WTC11 (cell line): ENCODE measurements around the gene GNG3. TPM values are rescaled to one million over a fixed set of nuclear protein-coding genes. Genes with fewer than 3 reads are reported as not detected.

Source experiments
- ATAC-seq: fragments of 200-7000 bp; cut with Tn5 transposase; 2 replicates; pipeline ENCODE4 v1.10.0; 2021; ENCODE audit warnings: mild to moderate bottlenecking, moderate library complexity
- CTCF ChIA-PET: fragments of 300-600 bp; sonication (Branson Sonifier 250); formaldehyde crosslinking; loops from one replicate; lab custom pipeline; 2021; ENCODE audit warnings: antibody characterized with exemption; lab: Charles Lee
- POLR2A ChIA-PET: fragments of 350-600 bp; sonication (Branson Sonifier 250); formaldehyde crosslinking; loops from one replicate; lab custom pipeline; 2021; ENCODE audit warnings: antibody characterized with exemption; lab: Charles Lee
- DNase-seq: peaks from one replicate; pipeline ENCODE4 v3.0.0; 2021; ENCODE audit warnings: low spot score
- H3K27ac Mint-ChIP-seq: 2 replicates; pipeline ENCODE4 v1.8.0; 2021; ENCODE audit warnings: mixed read lengths
- H3K27me3 Mint-ChIP-seq: 2 replicates; pipeline ENCODE4 v1.8.0; 2021; ENCODE audit warnings: low read depth, mild to moderate bottlenecking, moderate library complexity, mixed read lengths
- H3K36me3 Mint-ChIP-seq: 2 replicates; pipeline ENCODE4 v1.8.0; 2021; ENCODE audit warnings: mixed read lengths
- H3K4me1 Mint-ChIP-seq: 2 replicates; pipeline ENCODE4 v1.8.0; 2022; ENCODE audit warnings: mixed read lengths
- H3K4me3 Mint-ChIP-seq: 2 replicates; pipeline ENCODE4 v1.8.0; 2021; ENCODE audit warnings: mild to moderate bottlenecking, moderate library complexity, mixed read lengths
- H3K9me3 Mint-ChIP-seq: 2 replicates; pipeline ENCODE4 v1.8.0; 2021; ENCODE audit warnings: mixed read lengths
- CREM ChIP-seq: sonication (generic); formaldehyde crosslinking; IDR thresholded peaks from 2 replicates; pipeline ENCODE4 v1.8.1; 2022; ENCODE audit warnings: mild to moderate bottlenecking, missing genetic modification reagents, moderate library complexity
- EMX1 ChIP-seq: fragments of 250-450 bp; sonication (Bioruptor Pico); IDR thresholded peaks from 2 replicates; pipeline ENCODE4 v1.8.0; 2021; ENCODE audit warnings: mild to moderate bottlenecking
- ESRRA ChIP-seq: sonication (generic); formaldehyde crosslinking; IDR thresholded peaks from 2 replicates; pipeline ENCODE4 v1.8.1; 2022; ENCODE audit warnings: mild to moderate bottlenecking, missing genetic modification reagents, borderline replicate concordance
- IRF2 ChIP-seq: sonication (generic); formaldehyde crosslinking; IDR thresholded peaks from 2 replicates; pipeline ENCODE4 v1.8.0; 2022; ENCODE audit warnings: low read depth, missing genetic modification reagents, borderline replicate concordance
- MYBL2 ChIP-seq: sonication (generic); formaldehyde crosslinking; IDR thresholded peaks from 2 replicates; pipeline ENCODE4 v1.8.1; 2023; ENCODE audit warnings: mild to moderate bottlenecking, moderate library complexity, missing genetic modification reagents
- NFATC4 ChIP-seq: fragments of 250-450 bp; sonication (Bioruptor Pico); IDR thresholded peaks from 2 replicates; pipeline ENCODE4 v1.9.0; 2021; ENCODE audit warnings: mild to moderate bottlenecking
- NR1H2 ChIP-seq: sonication (generic); formaldehyde crosslinking; IDR thresholded peaks from 2 replicates; pipeline ENCODE4 v1.9.0; 2021; ENCODE audit warnings: mild to moderate bottlenecking, moderate library complexity, missing genetic modification reagents
- NR3C1 ChIP-seq: sonication (generic); formaldehyde crosslinking; conservative IDR thresholded peaks from 2 replicates; pipeline ENCODE4 v1.8.1; 2023; ENCODE audit warnings: low read depth, mild to moderate bottlenecking, missing genetic modification reagents
- SMAD3 ChIP-seq: sonication (generic); formaldehyde crosslinking; IDR thresholded peaks from 2 replicates; pipeline ENCODE4 v1.8.0; 2022; ENCODE audit warnings: missing genetic modification reagents, mild to moderate bottlenecking, borderline replicate concordance
- TEAD1 ChIP-seq: sonication (generic); formaldehyde crosslinking; IDR thresholded peaks from 2 replicates; pipeline ENCODE4 v1.8.0; 2022; ENCODE audit warnings: mild to moderate bottlenecking, missing genetic modification reagents
- ZNF232 ChIP-seq: sonication (generic); formaldehyde crosslinking; IDR thresholded peaks from 2 replicates; pipeline ENCODE4 v1.8.0; 2022; ENCODE audit warnings: mild to moderate bottlenecking, missing genetic modification reagents
- ZNF263 ChIP-seq: sonication (generic); formaldehyde crosslinking; IDR thresholded peaks from 2 replicates; pipeline ENCODE4 v1.8.1; 2022; ENCODE audit warnings: low read depth, mild to moderate bottlenecking, moderate library complexity, missing genetic modification reagents
- ZNF317 ChIP-seq: sonication (generic); formaldehyde crosslinking; IDR thresholded peaks from 2 replicates; pipeline ENCODE4 v1.8.1; 2023; ENCODE audit warnings: low read depth, mild to moderate bottlenecking, moderate library complexity, missing genetic modification reagents, borderline replicate concordance
- ZNF423 ChIP-seq: fragments of 250-450 bp; sonication (Bioruptor Pico); IDR thresholded peaks from 2 replicates; pipeline ENCODE4 v2.1.2; 2022; ENCODE audit warnings: mild to moderate bottlenecking, moderate library complexity
- ZNF532 ChIP-seq: fragments of 250-450 bp; sonication (Bioruptor Pico); IDR thresholded peaks from 2 replicates; pipeline ENCODE4 v1.9.0; 2021; ENCODE audit warnings: mild to moderate bottlenecking, borderline replicate concordance
- total RNA-seq: library from RNA; stranded (reverse); gene quantifications from 3 replicates; pipeline ENCODE4 v1.2.3, GENCODE V29; 2021
- TF ChIP-seq, protein P1 (sequence below): sonication (generic); formaldehyde crosslinking; IDR thresholded peaks from 2 replicates; pipeline ENCODE4 v1.8.1; 2022; ENCODE audit warnings: mild to moderate bottlenecking, moderate library complexity, missing genetic modification reagents
- TF ChIP-seq, protein P2 (sequence below): sonication (generic); formaldehyde crosslinking; IDR thresholded peaks from 2 replicates; pipeline ENCODE4 v1.8.0; 2022; ENCODE audit warnings: mild to moderate bottlenecking, missing genetic modification reagents
- TF ChIP-seq, protein P3 (sequence below): fragments of 250-450 bp; sonication (Bioruptor Pico); IDR thresholded peaks from 2 replicates; pipeline ENCODE4 v1.9.0; 2021; ENCODE audit warnings: moderate library complexity, mild to moderate bottlenecking, inconsistent platforms, borderline replicate concordance
- TF ChIP-seq, protein P4 (sequence below): sonication (generic); formaldehyde crosslinking; conservative IDR thresholded peaks from 2 replicates; pipeline ENCODE4 v1.8.1; 2023; ENCODE audit warnings: mild to moderate bottlenecking, low read depth, missing genetic modification reagents, moderate library complexity

GNG3 gene
- total RNA-seq, 1 experiment from 2014 or later = 6.0 TPM

GRCh38 chr11:62712861-62713260 is 5.4 kb downstream of the GNG3 start:
- H3K4me1 Mint-ChIP-seq = peaks cover 44% of the 10 kb centered on the region
- no peak for ATAC-seq
- POLR2A ChIA-PET = no interaction called here
- no peak for DNase-seq
- TF ChIP-seq NFATC4 (CRISPR knock-in tag) (no peak), TEAD1 (no peak), NR1H2 (CRISPR knock-in tag) (no peak), ZNF532 (CRISPR knock-in tag) (no peak), ZNF232 (no peak), EMX1 (CRISPR knock-in tag) (no peak), ZNF423 (CRISPR knock-in tag) (no peak), NR3C1 (CRISPR knock-in tag) (no peak), ZNF317 (CRISPR knock-in tag) (no peak), ZNF263 (no peak), MYBL2 (CRISPR knock-in tag) (no peak), SMAD3 (CRISPR knock-in tag) (no peak), ESRRA (CRISPR knock-in tag) (no peak), CREM (no peak), IRF2 (CRISPR knock-in tag) (no peak)
- TF ChIP-seq, protein P1, sequence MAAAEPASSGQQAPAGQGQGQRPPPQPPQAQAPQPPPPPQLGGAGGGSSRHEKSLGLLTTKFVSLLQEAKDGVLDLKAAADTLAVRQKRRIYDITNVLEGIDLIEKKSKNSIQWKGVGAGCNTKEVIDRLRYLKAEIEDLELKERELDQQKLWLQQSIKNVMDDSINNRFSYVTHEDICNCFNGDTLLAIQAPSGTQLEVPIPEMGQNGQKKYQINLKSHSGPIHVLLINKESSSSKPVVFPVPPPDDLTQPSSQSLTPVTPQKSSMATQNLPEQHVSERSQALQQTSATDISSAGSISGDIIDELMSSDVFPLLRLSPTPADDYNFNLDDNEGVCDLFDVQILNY (CRISPR knock-in tag) = no peak
- TF ChIP-seq, protein P2, sequence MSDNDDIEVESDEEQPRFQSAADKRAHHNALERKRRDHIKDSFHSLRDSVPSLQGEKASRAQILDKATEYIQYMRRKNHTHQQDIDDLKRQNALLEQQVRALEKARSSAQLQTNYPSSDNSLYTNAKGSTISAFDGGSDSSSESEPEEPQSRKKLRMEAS (CRISPR knock-in tag) = no peak
- TF ChIP-seq, protein P3, sequence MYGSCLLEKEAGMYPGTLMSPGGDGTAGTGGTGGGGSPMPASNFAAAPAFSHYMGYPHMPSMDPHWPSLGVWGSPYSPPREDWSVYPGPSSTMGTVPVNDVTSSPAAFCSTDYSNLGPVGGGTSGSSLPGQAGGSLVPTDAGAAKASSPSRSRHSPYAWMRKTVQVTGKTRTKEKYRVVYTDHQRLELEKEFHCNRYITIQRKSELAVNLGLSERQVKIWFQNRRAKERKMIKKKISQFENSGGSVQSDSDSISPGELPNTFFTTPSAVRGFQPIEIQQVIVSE (CRISPR knock-in tag) = no peak
- TF ChIP-seq, protein P4, sequence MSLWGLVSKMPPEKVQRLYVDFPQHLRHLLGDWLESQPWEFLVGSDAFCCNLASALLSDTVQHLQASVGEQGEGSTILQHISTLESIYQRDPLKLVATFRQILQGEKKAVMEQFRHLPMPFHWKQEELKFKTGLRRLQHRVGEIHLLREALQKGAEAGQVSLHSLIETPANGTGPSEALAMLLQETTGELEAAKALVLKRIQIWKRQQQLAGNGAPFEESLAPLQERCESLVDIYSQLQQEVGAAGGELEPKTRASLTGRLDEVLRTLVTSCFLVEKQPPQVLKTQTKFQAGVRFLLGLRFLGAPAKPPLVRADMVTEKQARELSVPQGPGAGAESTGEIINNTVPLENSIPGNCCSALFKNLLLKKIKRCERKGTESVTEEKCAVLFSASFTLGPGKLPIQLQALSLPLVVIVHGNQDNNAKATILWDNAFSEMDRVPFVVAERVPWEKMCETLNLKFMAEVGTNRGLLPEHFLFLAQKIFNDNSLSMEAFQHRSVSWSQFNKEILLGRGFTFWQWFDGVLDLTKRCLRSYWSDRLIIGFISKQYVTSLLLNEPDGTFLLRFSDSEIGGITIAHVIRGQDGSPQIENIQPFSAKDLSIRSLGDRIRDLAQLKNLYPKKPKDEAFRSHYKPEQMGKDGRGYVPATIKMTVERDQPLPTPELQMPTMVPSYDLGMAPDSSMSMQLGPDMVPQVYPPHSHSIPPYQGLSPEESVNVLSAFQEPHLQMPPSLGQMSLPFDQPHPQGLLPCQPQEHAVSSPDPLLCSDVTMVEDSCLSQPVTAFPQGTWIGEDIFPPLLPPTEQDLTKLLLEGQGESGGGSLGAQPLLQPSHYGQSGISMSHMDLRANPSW (CRISPR knock-in tag) = no peak
- TF ChIP-seq, all 79 proteins: peak for 0
- CTCF ChIA-PET = interaction anchor here (1.0 kb wide), 1 partner anchor 14 kb away, joined by 3 read pairs; the partner anchor contains the start of gene HNRNPUL2
- no peak overlapping the region for H3K4me3 Mint-ChIP-seq
- H3K9me3 Mint-ChIP-seq = no peaks in the 10 kb centered on the region
- no peaks in the 10 kb centered on the region for H3K27me3 Mint-ChIP-seq
- no peak overlapping the region for H3K27ac Mint-ChIP-seq
- H3K36me3 Mint-ChIP-seq = peaks cover 65% of the 10 kb centered on the region
